Measurements from ENCODE around the gene TDRD1. TPM values are rescaled to one million over a fixed set of nuclear protein-coding genes. Genes with fewer than 3 reads are reported as not detected.

The TDRD1 gene
- total RNA-seq, 5 donors from 2014 or later (not counting 1 experiment from before 2014, with no cell fraction given): 0.12 to 0.38 (median 0.25) TPM; not detected in 1

GRCh38 chr10:114266521-114266920 is 87.4 kb downstream of the TDRD1 start:
- Mint-ChIP-seq H3K27me3 (no peaks in the 10 kb centered on the region), H3K4me1 (no peaks in the 10 kb centered on the region), H3K36me3 (no peaks in the 10 kb centered on the region), H3K27ac (no peak overlapping the region), H3K4me3 (no peak overlapping the region), H3K9me3 (no peaks in the 10 kb centered on the region)
- ATAC-seq (replicated peaks in 1 of 4) (no peak), DNase-seq (no peak)
- Histone ChIP-seq H3K4me3 (ENCODE audit: control insufficient read depth in 1 of 2, extremely low read depth in 1 of 2, low read length in 1 of 2) (no peak overlapping the region), H3K36me3 (ENCODE audit: control insufficient read depth in 2 of 2, extremely low read depth in 1 of 2, insufficient read depth in 1 of 2, low read length in 1 of 2) (no peaks in the 10 kb centered on the region), H3K9me3 (no peaks in the 10 kb centered on the region), H3K27ac (ENCODE audit: low read length) (no peak overlapping the region), H3K4me1 (ENCODE audit: control insufficient read depth in 1 of 2, extremely low read depth in 1 of 2, insufficient read depth in 2 of 2, low read length in 2 of 2) (no peaks in the 10 kb centered on the region), H3K27me3 (replicated peaks in 1 of 2; ENCODE audit: control insufficient read depth in 2 of 2, extremely low read depth in 1 of 2, insufficient read depth in 2 of 2, low read length in 1 of 2) (no peaks in the 10 kb centered on the region)
- CTCF ChIA-PET: no interaction called here
- POLR2A ChIA-PET: no interaction called here
- 27% methylated on average over 2 of the region's 5 CpGs for WGBS (ENCODE audit: insufficient coverage)

GRCh38 chr10:114271075-114271778 is 92.1 kb downstream of the TDRD1 start:
- H3K27me3 Mint-ChIP-seq: peaks cover 5 to 9% of the 10 kb centered on the region in 2 donors
- WGBS (ENCODE audit: insufficient coverage): no CpG with 5 or more reads among the region's 3 CpGs
- Histone ChIP-seq H3K9me3 (no peaks in the 10 kb centered on the region), H3K4me1 (ENCODE audit: control insufficient read depth in 1 of 2, extremely low read depth in 1 of 2, insufficient read depth in 2 of 2, low read length in 2 of 2) (no peaks in the 10 kb centered on the region), H3K36me3 (ENCODE audit: control insufficient read depth in 2 of 2, extremely low read depth in 1 of 2, insufficient read depth in 1 of 2, low read length in 1 of 2) (no peaks in the 10 kb centered on the region), H3K27ac (ENCODE audit: low read length) (no peak overlapping the region), H3K4me3 (ENCODE audit: control insufficient read depth in 1 of 2, extremely low read depth in 1 of 2, low read length in 1 of 2) (no peak overlapping the region), H3K27me3 (replicated peaks in 1 of 2; ENCODE audit: control insufficient read depth in 2 of 2, extremely low read depth in 1 of 2, insufficient read depth in 2 of 2, low read length in 1 of 2) (peaks cover 0 to 3% of the 10 kb centered on the region in 2 experiments)
- POLR2A ChIA-PET: no interaction called here
- H3K4me3 Mint-ChIP-seq: no peak overlapping the region
- H3K4me1 Mint-ChIP-seq: no peaks in the 10 kb centered on the region
- no peak for ATAC-seq (replicated peaks in 1 of 4)
- H3K36me3 Mint-ChIP-seq: no peaks in the 10 kb centered on the region
- CTCF ChIA-PET: interaction anchor here in 1 of 2 donors (0.5 kb wide), 1 partner anchor 8 kb away, joined by 5 read pairs; no protein-coding TSS in a partner anchor
- no peak for DNase-seq
- no peak overlapping the region for H3K27ac Mint-ChIP-seq
- no peaks in the 10 kb centered on the region for H3K9me3 Mint-ChIP-seq

- Mint-ChIP-seq H3K4me3 (no peak overlapping the region), H3K27ac (no peak overlapping the region), H3K9me3 (no peaks in the 10 kb centered on the region), H3K27me3 (peaks cover 5 to 9% of the 10 kb centered on the region in 2 donors), H3K36me3 (no peaks in the 10 kb centered on the region), H3K4me1 (no peaks in the 10 kb centered on the region)
- no peak for ATAC-seq (replicated peaks in 1 of 4)
- Histone ChIP-seq H3K27me3 (replicated peaks in 1 of 2; ENCODE audit: control insufficient read depth in 2 of 2, extremely low read depth in 1 of 2, insufficient read depth in 2 of 2, low read length in 1 of 2) (peaks cover 0 to 3% of the 10 kb centered on the region in 2 experiments), H3K27ac (ENCODE audit: low read length) (no peak overlapping the region), H3K4me3 (ENCODE audit: control insufficient read depth in 1 of 2, extremely low read depth in 1 of 2, low read length in 1 of 2) (no peak overlapping the region), H3K36me3 (ENCODE audit: control insufficient read depth in 2 of 2, extremely low read depth in 1 of 2, insufficient read depth in 1 of 2, low read length in 1 of 2) (no peaks in the 10 kb centered on the region), H3K9me3 (no peaks in the 10 kb centered on the region), H3K4me1 (ENCODE audit: control insufficient read depth in 1 of 2, extremely low read depth in 1 of 2, insufficient read depth in 2 of 2, low read length in 2 of 2) (no peaks in the 10 kb centered on the region)
- 77% methylated on average over 3 of the region's 4 CpGs for WGBS (ENCODE audit: insufficient coverage)
- ChIA-PET CTCF (interaction anchor here in 1 of 2 donors (0.5 kb wide), 1 partner anchor 9 kb away, joined by 5 read pairs; no protein-coding TSS in a partner anchor), POLR2A (no interaction called here)
- no peak for DNase-seq
These were observed 92.6 kb downstream of the TDRD1 start for GRCh38 chr10:114271779-114272167.

GRCh38 chr10:114272696-114273095 is 93.5 kb downstream of the TDRD1 start:
- Mint-ChIP-seq H3K27ac (no peak overlapping the region), H3K4me3 (no peak overlapping the region), H3K4me1 (no peaks in the 10 kb centered on the region), H3K9me3 (no peaks in the 10 kb centered on the region), H3K27me3 (peaks cover 9 to 13% of the 10 kb centered on the region in 2 donors), H3K36me3 (no peaks in the 10 kb centered on the region)
- Histone ChIP-seq H3K27ac (ENCODE audit: low read length) (no peak overlapping the region), H3K9me3 (no peaks in the 10 kb centered on the region), H3K27me3 (replicated peaks in 1 of 2; ENCODE audit: control insufficient read depth in 2 of 2, extremely low read depth in 1 of 2, insufficient read depth in 2 of 2, low read length in 1 of 2) (peaks cover 0 to 3% of the 10 kb centered on the region in 2 experiments), H3K4me1 (ENCODE audit: control insufficient read depth in 1 of 2, extremely low read depth in 1 of 2, insufficient read depth in 2 of 2, low read length in 2 of 2) (no peaks in the 10 kb centered on the region), H3K4me3 (ENCODE audit: control insufficient read depth in 1 of 2, extremely low read depth in 1 of 2, low read length in 1 of 2) (no peak overlapping the region), H3K36me3 (ENCODE audit: control insufficient read depth in 2 of 2, extremely low read depth in 1 of 2, insufficient read depth in 1 of 2, low read length in 1 of 2) (no peaks in the 10 kb centered on the region)
- no peak for ATAC-seq (replicated peaks in 1 of 4)
- no peak for DNase-seq
- WGBS (ENCODE audit: insufficient coverage): 89% methylated on average over 5 of the region's 6 CpGs
- POLR2A ChIA-PET: no interaction called here
- CTCF ChIA-PET: interaction anchor here in 1 of 2 donors (0.7 kb wide), 1 partner anchor 178 kb away, joined by 3 read pairs; no protein-coding TSS in a partner anchor

GRCh38 chr10:114273910-114274309 is 94.8 kb downstream of the TDRD1 start:
- no peaks in the 10 kb centered on the region for H3K36me3 Mint-ChIP-seq
- Histone ChIP-seq H3K27me3 (replicated peaks in 1 of 2; ENCODE audit: control insufficient read depth in 2 of 2, extremely low read depth in 1 of 2, insufficient read depth in 2 of 2, low read length in 1 of 2) (peaks cover 0 to 14% of the 10 kb centered on the region in 2 experiments), H3K27ac (ENCODE audit: low read length) (no peak overlapping the region), H3K4me3 (ENCODE audit: control insufficient read depth in 1 of 2, extremely low read depth in 1 of 2, low read length in 1 of 2) (no peak overlapping the region), H3K4me1 (ENCODE audit: control insufficient read depth in 1 of 2, extremely low read depth in 1 of 2, insufficient read depth in 2 of 2, low read length in 2 of 2) (no peaks in the 10 kb centered on the region), H3K36me3 (ENCODE audit: control insufficient read depth in 2 of 2, extremely low read depth in 1 of 2, insufficient read depth in 1 of 2, low read length in 1 of 2) (no peaks in the 10 kb centered on the region), H3K9me3 (no peaks in the 10 kb centered on the region)
- no peaks in the 10 kb centered on the region for H3K4me1 Mint-ChIP-seq
- DNase-seq: no peak
- POLR2A ChIA-PET: no interaction called here
- no peak for ATAC-seq (replicated peaks in 1 of 4)
- no peaks in the 10 kb centered on the region for H3K9me3 Mint-ChIP-seq
- CTCF ChIA-PET: no interaction called here
- no peak overlapping the region for H3K4me3 Mint-ChIP-seq
- WGBS (ENCODE audit: insufficient coverage): 79% methylated on average over 3 of the region's 3 CpGs
- H3K27me3 Mint-ChIP-seq: peaks cover 10 to 22% of the 10 kb centered on the region in 2 donors
- no peak overlapping the region for H3K27ac Mint-ChIP-seq

GRCh38 chr10:114274616-114275453 is 95.7 kb downstream of the TDRD1 start:
- ATAC-seq (replicated peaks in 1 of 4): no peak
- Histone ChIP-seq H3K27me3 (replicated peaks in 1 of 2; ENCODE audit: control insufficient read depth in 2 of 2, extremely low read depth in 1 of 2, insufficient read depth in 2 of 2, low read length in 1 of 2) (peaks cover 0 to 17% of the 10 kb centered on the region in 2 experiments), H3K9me3 (no peaks in the 10 kb centered on the region), H3K36me3 (ENCODE audit: control insufficient read depth in 2 of 2, extremely low read depth in 1 of 2, insufficient read depth in 1 of 2, low read length in 1 of 2) (no peaks in the 10 kb centered on the region), H3K4me1 (ENCODE audit: control insufficient read depth in 1 of 2, extremely low read depth in 1 of 2, insufficient read depth in 2 of 2, low read length in 2 of 2) (no peaks in the 10 kb centered on the region), H3K27ac (ENCODE audit: low read length) (no peak overlapping the region), H3K4me3 (ENCODE audit: control insufficient read depth in 1 of 2, extremely low read depth in 1 of 2, low read length in 1 of 2) (no peak overlapping the region)
- Mint-ChIP-seq H3K36me3 (no peaks in the 10 kb centered on the region), H3K27ac (no peak overlapping the region), H3K9me3 (no peaks in the 10 kb centered on the region), H3K4me1 (no peaks in the 10 kb centered on the region), H3K27me3 (peaks cover 10 to 22% of the 10 kb centered on the region in 2 donors), H3K4me3 (no peak overlapping the region)
- POLR2A ChIA-PET: no interaction called here
- 87% methylated on average over 13 of the region's 16 CpGs for WGBS (ENCODE audit: insufficient coverage)
- CTCF ChIA-PET: no interaction called here
- DNase-seq: no peak

All from T-cell (primary cell).